Endothelial cell of umbilical vein (primary cell): ENCODE measurements around the gene GALT. TPM values are rescaled to one million over a fixed set of nuclear protein-coding genes. Genes with fewer than 3 reads are reported as not detected.
A peak's percentile ranks its signal among the peaks of the same experiment; 100 is the strongest.

Experiments used
- BruUV-seq: library from RNA; stranded (reverse); fragments of 400-500 nt; replicated peaks from 2 replicates; lab custom pipeline; 2021; lab: Mats Ljungman, UMichigan
- CTCF ChIA-PET: fragments of 300-600, 350-600 bp; sonication (Branson Sonifier 250); formaldehyde crosslinking; loops from one replicate; lab custom pipeline; 2021; ENCODE audit warnings: antibody characterized with exemption, inconsistent platforms; lab: Charles Lee
- POLR2A ChIA-PET: fragments of 300-600, 350-600 bp; sonication (Branson Sonifier 250); formaldehyde crosslinking; loops from one replicate; lab custom pipeline; 2021; ENCODE audit warnings: antibody characterized with exemption, inconsistent platforms; lab: Charles Lee
- DNase-seq: peaks from one replicate; pipeline ENCODE4 v3.0.0-alpha.2; 2011; ENCODE audit warnings: low read depth, low spot score
- FAIRE-seq: peaks from 2 replicates; lab custom pipeline; 2011; peaks lifted over from hg19 to GRCh38; lab: Jason Lieb, UNC
- H2AFZ ChIP-seq: 2 replicates; pipeline ENCODE4 v1.6.0; 2012; ENCODE audit warnings: low read depth, low read length, control low read depth, inconsistent platforms
- H3K27ac ChIP-seq: 2 replicates; pipeline ENCODE4 v1.5.1; 2011; ENCODE audit warnings: low read depth, mild to moderate bottlenecking, control low read depth, low read length, moderate library complexity; ENCODE audit not compliant: insufficient read depth
- H3K27me3 ChIP-seq, 2 experiments: 2 replicates each; pipeline versions ENCODE4 v1.6.0 to v1.6.1; 2011; ENCODE audit warnings: low read length in 2 of 2, mixed read lengths in 1 of 2; ENCODE audit not compliant: control insufficient read depth in 2 of 2, insufficient read depth in 2 of 2
- H3K36me3 ChIP-seq, 2 experiments: 2 replicates in 1 of 2; 3 replicates in 1 of 2; pipeline ENCODE4 v1.5.1; 2011; ENCODE audit warnings: low read length in 2 of 2, mild to moderate bottlenecking in 1 of 2, moderate library complexity in 1 of 2; ENCODE audit not compliant: control insufficient read depth in 2 of 2, insufficient read depth in 2 of 2; ENCODE audit errors: extremely low read depth in 1 of 2
- H3K4me1 ChIP-seq: 3 replicates; pipeline ENCODE4 v1.5.1; 2011; ENCODE audit warnings: mild to moderate bottlenecking, low read length; ENCODE audit not compliant: control insufficient read depth, insufficient read depth; ENCODE audit errors: extremely low read depth
- H3K4me2 ChIP-seq: 2 replicates; pipeline ENCODE4 v1.6.1; 2011; ENCODE audit warnings: low read length, control low read depth, mixed read lengths; ENCODE audit not compliant: insufficient read depth
- H3K4me3 ChIP-seq, 3 experiments: fragments of 200-600 bp in 1 of 3; sonication (generic), shearing (Covaris generic) in 1 of 3; replicated peaks in 1 of 3; 2 replicates each; pipeline ENCODE4 v1.5.1; 2011 to 2016; ENCODE audit warnings: control low read depth in 3 of 3, low read length in 3 of 3, mild to moderate bottlenecking in 2 of 3, inconsistent platforms in 1 of 3, low read depth in 1 of 3, moderate library complexity in 1 of 3; ENCODE audit not compliant: insufficient read depth in 1 of 3
- H3K79me2 ChIP-seq: 2 replicates; pipeline ENCODE4 v1.6.0; 2012; ENCODE audit warnings: low read length, inconsistent platforms; ENCODE audit not compliant: control insufficient read depth, insufficient read depth
- H3K9ac ChIP-seq: replicated peaks from 2 replicates; pipeline ENCODE3; 2011; ENCODE audit warnings: low read length, control low read depth; ENCODE audit not compliant: insufficient read depth; ENCODE audit errors: extremely low read depth
- H3K9me1 ChIP-seq: replicated peaks from 3 replicates; pipeline ENCODE4 v1.6.0; 2011; ENCODE audit warnings: mild to moderate bottlenecking, low read length; ENCODE audit not compliant: control insufficient read depth, insufficient read depth; ENCODE audit errors: extremely low read depth
- H3K9me3 ChIP-seq: replicated peaks from 2 replicates; pipeline ENCODE4 v1.5.1; 2012; ENCODE audit warnings: low read length, inconsistent platforms; ENCODE audit not compliant: control insufficient read depth, insufficient read depth
- H4K20me1 ChIP-seq: replicated peaks from 2 replicates; pipeline ENCODE3; 2011; ENCODE audit warnings: mild to moderate bottlenecking, low read length; ENCODE audit not compliant: control insufficient read depth, insufficient read depth; ENCODE audit errors: extremely low read depth
- EZH2 ChIP-seq: IDR thresholded peaks from 2 replicates; pipeline ENCODE4 v1.6.1; 2012; ENCODE audit warnings: borderline replicate concordance, low read depth, mild to moderate bottlenecking, moderate library complexity, low read length, inconsistent platforms; ENCODE audit not compliant: severe bottlenecking
- FOS ChIP-seq: IDR thresholded peaks from 2 replicates; pipeline ENCODE4 v1.6.1; 2011; ENCODE audit warnings: mild to moderate bottlenecking, low read length, moderate library complexity, borderline replicate concordance; ENCODE audit not compliant: insufficient read depth
- POLR2A ChIP-seq: IDR thresholded peaks from 2 replicates; pipeline ENCODE4 v1.6.1; 2012; ENCODE audit warnings: low read depth, mild to moderate bottlenecking, control low read depth, low read length
- POLR2AphosphoS5 ChIP-seq: IDR thresholded peaks from 2 replicates; pipeline ENCODE4 v1.6.1; 2012; ENCODE audit warnings: low read depth, mild to moderate bottlenecking, control low read depth, low read length, moderate library complexity; ENCODE audit not compliant: insufficient read depth
- dilution Hi-C: fragments of 300-500 bp; cut with MboI; formaldehyde crosslinking; loops from one replicate; pipeline ENCODE4 v1.15.0; 2019; ENCODE audit warnings: low sequenced_read_pairs; ENCODE audit not compliant: extremely low pct_ligation_motif_present
- intact Hi-C: fragments of 100-400 bp; cut with micrococcal nuclease; formaldehyde crosslinking; loops from one replicate; pipeline ENCODE4 v1.10.0; 2022
- polyA plus RNA-seq, 4 experiments: library from polyadenylated mRNA; depleted of rRNA in 3 of 4; stranded (reverse) in 3 of 4; unstranded in 1 of 4; fragments of >200 nt; gene quantifications; 2 replicates each; pipeline versions ENCODE4 v1.2.1 to v1.2.3, GENCODE V29; 2011 to 2012; ENCODE audit warnings: missing spikeins in 1 of 4
- total RNA-seq: library from RNA; stranded (reverse); gene quantifications from 2 replicates; pipeline ENCODE4 v1.2.3, GENCODE V29; 2021

GALT gene
- total and polyA plus RNA-seq, 2 donors (not counting 3 experiments of a cell fraction or from before 2014, with no cell fraction given): 36.6 to 58.5 TPM

DNA sequence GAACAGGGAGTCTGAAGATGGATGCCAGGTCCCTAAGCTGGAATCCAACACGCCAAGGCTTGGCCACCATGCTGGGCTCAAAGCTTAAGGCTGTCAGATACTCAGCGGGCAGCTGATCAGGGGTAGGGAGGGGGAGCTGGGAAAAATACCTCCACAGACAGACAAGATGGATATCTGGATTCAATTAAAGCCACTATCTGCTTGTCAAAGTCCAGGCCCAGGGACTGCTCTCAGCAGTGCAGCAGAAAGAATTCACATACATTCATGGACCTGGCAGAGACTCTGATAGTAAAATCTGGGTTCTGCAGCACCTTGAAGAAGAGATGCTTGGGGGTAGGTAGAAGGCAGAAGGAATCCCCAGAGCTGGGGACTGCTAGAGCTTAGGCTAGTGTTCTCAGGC, 31.3 kb upstream of the GALT start:
- dilution Hi-C loops (no loop called here), intact Hi-C loops (no loop called here)
- BruUV-seq: no TSS peak
- H3K9ac ChIP-seq: no peak overlapping the region
- ChIA-PET CTCF (interaction anchor here (0.6 to 7.1 kb wide), 4 partner anchors 10 to 87 kb away, joined by 3 to 130 read pairs (median 5); partner anchors contain the start of gene SIGMAR1), POLR2A (no interaction called here)
- H3K9me3 ChIP-seq: no peaks in the 10 kb centered on the region
- H3K4me1 ChIP-seq: peaks cover 20% of the 10 kb centered on the region
- no peak overlapping the region for H3K4me3 ChIP-seq
- no peaks in the 10 kb centered on the region for H3K27me3 ChIP-seq
- TF ChIP-seq EZH2: no peak
- H4K20me1 ChIP-seq: no peaks in the 10 kb centered on the region
- no peak for DNase-seq
- peaks cover 0 to 14% of the 10 kb centered on the region in 2 experiments for H3K36me3 ChIP-seq
- no peak for FAIRE-seq
- H2AFZ ChIP-seq: no peak overlapping the region
- H3K4me2 ChIP-seq: no peak overlapping the region
- no peak overlapping the region for H3K27ac ChIP-seq
- H3K9me1 ChIP-seq: no peaks in the 10 kb centered on the region
- peaks cover 2% of the 10 kb centered on the region for H3K79me2 ChIP-seq

DNA sequence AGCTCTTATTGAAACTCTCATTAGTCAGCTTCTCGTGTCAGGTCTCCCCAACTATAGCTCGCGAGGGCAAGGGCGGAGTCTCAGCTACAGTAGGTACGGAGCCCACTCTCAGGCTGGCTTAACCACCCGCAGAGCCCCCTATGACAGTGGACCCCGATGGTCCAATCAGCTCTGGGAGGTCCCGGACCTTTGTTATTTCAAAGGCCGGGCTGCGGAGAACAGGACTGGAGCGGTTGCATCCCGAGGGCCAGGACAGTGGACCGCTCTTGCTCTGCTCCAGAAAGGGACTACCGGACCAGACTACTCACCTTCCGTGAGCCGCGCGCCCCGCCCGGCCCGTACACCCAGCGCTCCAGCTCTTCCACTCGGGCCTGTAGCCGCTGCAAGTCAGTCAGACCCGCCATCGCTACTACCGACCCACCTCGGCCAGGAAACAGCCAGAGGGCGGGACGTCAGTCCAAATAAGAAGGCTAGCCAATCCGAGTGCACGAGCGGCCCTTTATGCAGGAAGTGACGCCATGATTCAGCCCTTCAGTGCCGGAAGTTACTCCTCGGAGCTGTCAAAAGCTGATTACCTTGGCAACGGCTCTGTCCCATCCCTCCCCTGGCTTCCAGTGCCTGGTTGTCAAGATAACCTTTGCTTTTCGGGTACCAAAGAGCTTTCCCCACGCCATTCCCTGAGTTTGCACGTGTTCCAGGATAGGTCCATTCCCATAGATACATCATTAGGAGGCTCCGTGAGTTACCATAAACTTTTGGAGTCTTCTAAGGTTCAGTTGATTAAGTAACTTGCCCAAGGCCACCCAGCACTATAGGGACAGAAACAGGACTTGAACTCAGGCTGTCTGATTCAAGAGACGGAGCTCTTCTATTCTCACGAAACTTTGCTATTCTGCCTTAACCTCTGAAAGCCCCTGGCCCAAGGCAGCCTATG, 26.1 kb upstream of the GALT start, which contains the start of gene DCTN3:
DCTN3 (minus strand) TSS at position 435 of the 934 bp plus-strand sequence; CDS start at position 404, 31 bp downstream.
- Histone ChIP-seq H2AFZ (peak within 1 kb of the TSS; percentile 86), H3K9me1 (no peaks in the 10 kb centered on the region), H3K4me3 (peak within 1 kb of the TSS; percentile 68 to 78 (median 70)), H3K4me1 (peaks cover 10% of the 10 kb centered on the region), H4K20me1 (no peaks in the 10 kb centered on the region), H3K36me3 (peaks cover 0 to 12% of the 10 kb centered on the region in 2 experiments), H3K27ac (no peak within 1 kb of the TSS), H3K4me2 (peak within 1 kb of the TSS; percentile 86), H3K79me2 (no peaks in the 10 kb centered on the region), H3K9ac (peak within 1 kb of the TSS; percentile 69), H3K27me3 (peaks cover 20 to 24% of the 10 kb centered on the region in 2 experiments), H3K9me3 (no peaks in the 10 kb centered on the region)
- ChIA-PET POLR2A (no interaction called here), CTCF (interaction anchor here (0.8 to 5.0 kb wide), 10 partner anchors 9 to 217 kb away, joined by 3 to 41 read pairs (median 6); partner anchors contain the start of genes RPP25L and SIGMAR1)
- BruUV-seq: no TSS peak
- peak; percentile 100 for FAIRE-seq
- intact Hi-C loops (no loop called here), dilution Hi-C loops (no loop called here)
- peak; percentile 70 for TF ChIP-seq POLR2AphosphoS5
- TF ChIP-seq POLR2A: peak; percentile 55
- TF ChIP-seq FOS: no peak
- DNase-seq: peak; percentile 91
